CD4-positive, alpha-beta memory T cell (primary cell): Measurements from ENCODE around the gene MAJIN. TPM values are rescaled to one million over a fixed set of nuclear protein-coding genes. Genes with fewer than 3 reads are reported as not detected.

Experiments used
- CTCF ChIA-PET: fragments of 350-600 bp; sonication (Branson Sonifier 250); formaldehyde crosslinking; loops from one replicate; lab custom pipeline; 2021; ENCODE audit warnings: inconsistent platforms; ENCODE audit not compliant: partially characterized antibody; lab: Charles Lee
- POLR2A ChIA-PET: fragments of 350-600 bp; sonication (Branson Sonifier 250); formaldehyde crosslinking; loops from one replicate; lab custom pipeline; 2021; ENCODE audit not compliant: partially characterized antibody; lab: Charles Lee
- DNase-seq, 5 donors: peaks; one replicate each; pipeline versions ENCODE4 v3.0.0 to v3.0.0-alpha.2; 2020 to 2022; ENCODE audit warnings: mixed read lengths in 1 of 5
- H3K27ac ChIP-seq: one replicate; pipeline ENCODE4 v1.7.0; 2013; ENCODE audit warnings: low read depth, low read length
- H3K27me3 ChIP-seq: 2 replicates; pipeline ENCODE4 v1.7.0; 2013; ENCODE audit warnings: mild to moderate bottlenecking, low read length, moderate library complexity; ENCODE audit not compliant: insufficient read depth
- H3K36me3 ChIP-seq: 2 replicates; pipeline ENCODE4 v1.7.0; 2013; ENCODE audit warnings: mild to moderate bottlenecking, low read length, moderate library complexity; ENCODE audit not compliant: insufficient read depth
- H3K4me1 ChIP-seq: 2 replicates; pipeline ENCODE4 v1.7.0; 2013; ENCODE audit warnings: mild to moderate bottlenecking, low read length, moderate library complexity; ENCODE audit not compliant: insufficient read depth
- H3K4me3 ChIP-seq, 2 donors: one replicate each; pipeline ENCODE4 v1.7.0; 2013; ENCODE audit warnings: low read length in 2 of 2, mild to moderate bottlenecking in 1 of 2
- H3K9me3 ChIP-seq, 2 donors: one replicate each; pipeline ENCODE4 v1.7.0; 2013; ENCODE audit warnings: low read length in 2 of 2, control low read depth in 1 of 2; ENCODE audit not compliant: control insufficient read depth in 1 of 2
- H3K27ac Mint-ChIP-seq, 7 donors: one replicate each; pipeline ENCODE4 v1.8.0; 2020 to 2021; ENCODE audit warnings: mixed read lengths in 7 of 7, mild to moderate bottlenecking in 6 of 7, inconsistent platforms in 3 of 7, moderate library complexity in 3 of 7
- H3K27me3 Mint-ChIP-seq, 2 donors: one replicate each; pipeline ENCODE4 v1.8.0; 2020 to 2021; ENCODE audit warnings: mixed read lengths in 2 of 2
- H3K36me3 Mint-ChIP-seq, 2 donors: one replicate each; pipeline ENCODE4 v1.8.0; 2020 to 2021; ENCODE audit warnings: mixed read lengths in 2 of 2, inconsistent platforms in 1 of 2, mild to moderate bottlenecking in 1 of 2
- H3K4me1 Mint-ChIP-seq, 4 donors: one replicate each; pipeline ENCODE4 v1.8.0; 2020 to 2021; ENCODE audit warnings: mixed read lengths in 4 of 4, mild to moderate bottlenecking in 1 of 4
- H3K4me3 Mint-ChIP-seq, 8 donors: one replicate each; pipeline ENCODE4 v1.8.0; 2020 to 2021; ENCODE audit warnings: mixed read lengths in 8 of 8, mild to moderate bottlenecking in 7 of 8, moderate library complexity in 6 of 8, inconsistent platforms in 3 of 8
- H3K9me3 Mint-ChIP-seq, 8 donors: one replicate each; pipeline ENCODE4 v1.8.0; 2020 to 2021; ENCODE audit warnings: mixed read lengths in 8 of 8, mild to moderate bottlenecking in 5 of 8, inconsistent platforms in 3 of 8, moderate library complexity in 1 of 8
- intact Hi-C: fragments of 100-400 bp; cut with micrococcal nuclease; formaldehyde crosslinking; loops from one replicate; pipeline ENCODE4 v1.15.1; 2023
- polyA plus RNA-seq, 2 donors: library from polyadenylated mRNA; unstranded; fragments of 300-500 nt; fragmentation: Illumina TruSeq; gene quantifications; one replicate each; pipeline ENCODE4 v1.2.3, GENCODE V29; 2021
- total RNA-seq, 2 experiments: library from RNA; stranded (reverse); gene quantifications; one replicate each; pipeline ENCODE4 v1.2.3, GENCODE V29; 2021

Gene MAJIN
- total and polyA plus RNA-seq, 4 experiments from 2014 or later = 0.44 to 0.91 TPM; not detected in 2

GRCh38 chr11:64894812-64895452 lies 77.0 kb downstream of the MAJIN start:
- peak overlapping the region in 1 of 7 donors; percentile 10 for H3K27ac Mint-ChIP-seq
- POLR2A ChIA-PET = interaction anchor here (1.0 to 31.5 kb wide), 4 partner anchors 12 to 132 kb away, joined by 3 to 2105 read pairs (median 12); partner anchors contain the start of genes CDC42BPG and EHD1

GRCh38 chr11:64894070-64894811 lies 77.7 kb downstream of the MAJIN start:
- H3K9me3 ChIP-seq = no peaks in the 10 kb centered on the region
- Mint-ChIP-seq H3K27me3 (no peaks in the 10 kb centered on the region), H3K27ac (peak overlapping the region in 3 of 7 donors; percentile 64 to 76 (median 74)), H3K9me3 (peaks cover 0 to 4% (median 0%) of the 10 kb centered on the region in 8 donors), H3K36me3 (peaks cover 0 to 22% of the 10 kb centered on the region in 2 donors), H3K4me3 (no peak overlapping the region), H3K4me1 (peaks cover 2 to 12% (median 2%) of the 10 kb centered on the region in 4 donors)
- H3K27me3 ChIP-seq = no peaks in the 10 kb centered on the region
- CTCF ChIA-PET = interaction anchor here (0.6 to 29.4 kb wide), 13 partner anchors 9 to 1306 kb away, joined by 3 to 1245 read pairs (median 3); partner anchors contain the start of genes ATG2A, CDC42BPG and EHD1
- intact Hi-C loops = loop anchor here (1.0 to 2.0 kb wide), 3 partner anchors 15 to 107 kb away; partner anchors contain the start of gene EHD1
- peak; percentile 82 to 87 (median 84) for DNase-seq
- H3K4me1 ChIP-seq = peaks cover 4% of the 10 kb centered on the region
- POLR2A ChIA-PET = interaction anchor here (0.9 to 31.5 kb wide), 6 partner anchors 12 to 228 kb away, joined by 3 to 2105 read pairs (median 3); partner anchors contain the start of genes CDC42BPG, EHD1, FAU and MRPL49
- peaks cover 7% of the 10 kb centered on the region for H3K36me3 ChIP-seq
- H3K4me3 ChIP-seq = no peak overlapping the region
- no peak overlapping the region for H3K27ac ChIP-seq

More at GRCh38 chr11:64894812-64895452, 77.0 kb downstream of the MAJIN start:
- H3K4me1 Mint-ChIP-seq = peaks cover 2 to 13% (median 7%) of the 10 kb centered on the region in 4 donors
- Histone ChIP-seq H3K9me3 (no peaks in the 10 kb centered on the region), H3K4me3 (no peak overlapping the region), H3K36me3 (peaks cover 7% of the 10 kb centered on the region), H3K27me3 (no peaks in the 10 kb centered on the region), H3K4me1 (peaks cover 11% of the 10 kb centered on the region), H3K27ac (no peak overlapping the region)
- peaks cover under 1 to 26% of the 10 kb centered on the region in 2 donors for H3K36me3 Mint-ChIP-seq
- no peaks in the 10 kb centered on the region for H3K27me3 Mint-ChIP-seq
- peaks cover 0 to 4% (median 0%) of the 10 kb centered on the region in 8 donors for H3K9me3 Mint-ChIP-seq
- no peak for DNase-seq
- intact Hi-C loops = loop anchor here (1.0 to 2.0 kb wide), 3 partner anchors 16 to 108 kb away; partner anchors contain the start of gene EHD1
- CTCF ChIA-PET = interaction anchor here (0.6 to 29.4 kb wide), 10 partner anchors 10 to 206 kb away, joined by 3 to 1245 read pairs (median 3); partner anchors contain the start of genes ATG2A, CDC42BPG and EHD1
- H3K4me3 Mint-ChIP-seq = no peak overlapping the region

DNA sequence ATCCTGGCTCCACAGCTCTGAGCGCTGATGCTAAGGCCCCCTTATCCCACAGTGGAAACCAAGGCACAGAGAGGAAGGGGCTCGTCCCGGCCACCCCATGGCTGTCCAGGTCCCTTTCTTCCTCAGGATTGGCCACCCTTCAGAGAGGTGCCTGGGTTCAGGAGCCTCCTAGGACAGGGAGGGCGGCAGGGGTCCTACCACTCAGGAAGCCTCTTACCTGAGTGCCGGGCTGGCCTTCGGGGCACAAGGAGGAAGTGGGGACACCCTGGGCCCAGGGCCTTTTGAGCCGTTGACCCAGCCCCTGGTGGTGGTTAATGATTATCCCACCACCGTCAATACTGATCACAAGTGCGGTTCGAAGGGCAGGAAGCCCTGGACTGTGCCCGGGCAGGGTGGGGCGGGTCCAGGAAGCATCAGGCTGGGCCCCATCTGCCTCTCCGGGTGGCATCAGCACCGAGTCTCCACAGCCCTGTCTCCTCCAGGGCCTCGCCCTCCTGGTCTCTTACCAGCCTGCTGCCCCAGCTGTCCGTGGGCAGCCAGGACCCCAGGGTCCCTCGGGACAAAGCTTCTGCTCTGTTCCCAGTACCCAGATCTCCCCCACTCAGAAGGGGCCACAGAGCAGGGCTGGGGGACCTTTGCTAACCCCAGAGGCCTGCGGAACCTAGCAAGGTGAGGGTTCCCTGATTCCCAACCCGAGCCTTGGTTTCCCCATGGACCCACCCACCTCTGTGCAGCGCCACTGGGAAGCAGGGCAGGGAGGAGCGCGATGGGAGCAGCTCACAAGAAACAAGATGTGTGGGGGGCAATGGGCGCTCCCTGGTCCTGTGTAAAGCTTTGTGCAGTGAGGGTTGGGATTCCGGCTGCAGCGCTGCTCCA lies 78.5 kb downstream of the MAJIN start:
- intact Hi-C loops = loop anchor here (1.0 to 2.0 kb wide), 3 partner anchors 15 to 106 kb away; partner anchors contain the start of gene EHD1
- H3K36me3 Mint-ChIP-seq = peaks cover 0 to 19% of the 10 kb centered on the region in 2 donors
- H3K27me3 Mint-ChIP-seq = no peaks in the 10 kb centered on the region
- no peak overlapping the region for H3K27ac Mint-ChIP-seq
- Histone ChIP-seq H3K27ac (no peak overlapping the region), H3K4me1 (peaks cover 9% of the 10 kb centered on the region), H3K4me3 (no peak overlapping the region), H3K36me3 (peaks cover 5% of the 10 kb centered on the region), H3K27me3 (no peaks in the 10 kb centered on the region), H3K9me3 (no peaks in the 10 kb centered on the region)
- H3K9me3 Mint-ChIP-seq = peaks cover 0 to 4% (median 0%) of the 10 kb centered on the region in 8 donors
- no peak for DNase-seq
- ChIA-PET POLR2A (interaction anchor here (0.9 to 31.5 kb wide), 5 partner anchors 11 to 228 kb away, joined by 3 to 2105 read pairs (median 3); partner anchors contain the start of genes CDC42BPG, EHD1, FAU and MRPL49), CTCF (interaction anchor here (0.7 to 29.4 kb wide), 11 partner anchors 8 to 1307 kb away, joined by 3 to 1245 read pairs (median 4); partner anchors contain the start of genes CDC42BPG, EHD1 and PPP2R5B)
- H3K4me3 Mint-ChIP-seq = no peak overlapping the region
- peaks cover 0 to 12% (median 2%) of the 10 kb centered on the region in 4 donors for H3K4me1 Mint-ChIP-seq

GRCh38 chr11:64892838-64893193 lies 79.1 kb downstream of the MAJIN start:
- Mint-ChIP-seq H3K4me1 (peaks cover 5 to 18% (median 6%) of the 10 kb centered on the region in 4 donors), H3K9me3 (peaks cover 0 to 5% (median 0%) of the 10 kb centered on the region in 8 donors), H3K4me3 (no peak overlapping the region), H3K36me3 (peaks cover 0 to 16% of the 10 kb centered on the region in 2 donors), H3K27ac (peak overlapping the region in 1 of 7 donors; percentile 40), H3K27me3 (no peaks in the 10 kb centered on the region)
- no peaks in the 10 kb centered on the region for H3K9me3 ChIP-seq
- no peaks in the 10 kb centered on the region for H3K36me3 ChIP-seq
- ChIA-PET POLR2A (interaction anchor here (3.5 to 31.5 kb wide), 2 partner anchors 15 to 36 kb away, joined by 21 to 2105 read pairs; partner anchors contain the start of genes CDC42BPG and EHD1), CTCF (interaction anchor here (1.5 to 29.4 kb wide), 5 partner anchors 8 to 107 kb away, joined by 3 to 1245 read pairs (median 7); partner anchors contain the start of genes CDC42BPG, EHD1 and PPP2R5B)
- intact Hi-C loops = no loop called here
- H3K4me3 ChIP-seq = no peak overlapping the region
- peaks cover 15% of the 10 kb centered on the region for H3K4me1 ChIP-seq
- H3K27me3 ChIP-seq = no peaks in the 10 kb centered on the region
- H3K27ac ChIP-seq = no peak overlapping the region
- DNase-seq = no peak

GRCh38 chr11:64892411-64892831 lies 79.5 kb downstream of the MAJIN start:
- intact Hi-C loops = no loop called here
- Histone ChIP-seq H3K4me3 (no peak overlapping the region), H3K4me1 (peaks cover 19% of the 10 kb centered on the region), H3K9me3 (no peaks in the 10 kb centered on the region), H3K27me3 (no peaks in the 10 kb centered on the region), H3K36me3 (no peaks in the 10 kb centered on the region), H3K27ac (no peak overlapping the region)
- CTCF ChIA-PET = interaction anchor here (1.5 to 29.4 kb wide), 3 partner anchors 13 to 36 kb away, joined by 3 to 1245 read pairs (median 29); partner anchors contain the start of genes CDC42BPG, EHD1 and PPP2R5B
- Mint-ChIP-seq H3K4me1 (peaks cover 6 to 22% (median 9%) of the 10 kb centered on the region in 4 donors), H3K27me3 (no peaks in the 10 kb centered on the region), H3K4me3 (no peak overlapping the region), H3K36me3 (peaks cover 0 to 15% of the 10 kb centered on the region in 2 donors), H3K27ac (peak overlapping the region in 2 of 7 donors; percentile 40 to 56), H3K9me3 (peaks cover 0 to 5% (median 0%) of the 10 kb centered on the region in 8 donors)
- POLR2A ChIA-PET = interaction anchor here (3.5 to 31.5 kb wide), 2 partner anchors 14 to 36 kb away, joined by 21 to 2105 read pairs; partner anchors contain the start of genes CDC42BPG and EHD1
- no peak for DNase-seq

DNA sequence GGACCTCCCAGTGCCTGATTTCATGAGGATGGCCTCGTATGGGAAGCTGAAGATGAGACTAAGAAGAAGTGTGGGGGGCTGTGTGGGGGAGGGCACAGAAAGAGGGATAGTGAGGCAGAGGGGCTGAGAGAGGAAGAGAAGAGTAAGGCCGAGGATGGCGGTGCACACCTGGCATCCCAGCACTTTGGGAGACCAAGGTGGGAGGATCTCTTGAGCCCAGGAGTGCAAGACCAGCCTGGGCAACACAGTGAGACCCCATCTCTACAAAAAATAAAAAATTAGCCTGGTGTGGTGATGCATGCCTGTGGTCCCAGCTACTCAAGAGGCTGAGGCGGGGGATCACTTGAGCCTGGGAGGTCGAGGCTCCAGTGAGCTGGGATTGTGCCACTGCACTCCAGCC lies 80.0 kb downstream of the MAJIN start:
- Histone ChIP-seq H3K9me3 (no peaks in the 10 kb centered on the region), H3K4me1 (peaks cover 22% of the 10 kb centered on the region), H3K36me3 (no peaks in the 10 kb centered on the region), H3K27me3 (no peaks in the 10 kb centered on the region), H3K27ac (no peak overlapping the region), H3K4me3 (no peak overlapping the region)
- CTCF ChIA-PET = interaction anchor here (1.0 to 29.4 kb wide), 3 partner anchors 12 to 110 kb away, joined by 3 to 1245 read pairs (median 29); partner anchors contain the start of genes CDC42BPG and EHD1
- H3K9me3 Mint-ChIP-seq = peaks cover 0 to 5% (median 0%) of the 10 kb centered on the region in 8 donors
- H3K27ac Mint-ChIP-seq = peak overlapping the region in 3 of 7 donors; percentile 40 to 56 (median 54)
- H3K4me3 Mint-ChIP-seq = no peak overlapping the region
- H3K4me1 Mint-ChIP-seq = peaks cover 7 to 24% (median 11%) of the 10 kb centered on the region in 4 donors
- POLR2A ChIA-PET = interaction anchor here (3.5 to 31.5 kb wide), 2 partner anchors 14 to 35 kb away, joined by 21 to 2105 read pairs; partner anchors contain the start of genes CDC42BPG and EHD1
- no peaks in the 10 kb centered on the region for H3K27me3 Mint-ChIP-seq
- peaks cover 0 to 12% of the 10 kb centered on the region in 2 donors for H3K36me3 Mint-ChIP-seq
- no peak for DNase-seq
- intact Hi-C loops = no loop called here
